Central memory CD8-positive, alpha-beta T cell (primary cell): ENCODE measurements around the gene ASZ1.

Experiments used
- ATAC-seq: fragments of 150-1000 bp; cut with Tn5 transposase; replicated peaks from 2 replicates; pipeline ENCODE4 v1.10.0; 2022; ENCODE audit warnings: mild to moderate bottlenecking, moderate FRiP score, moderate number of reproducible peaks; ENCODE audit not compliant: poor library complexity, severe bottlenecking; ENCODE audit errors: extremely low read depth
- DNase-seq, 2 donors: peaks; one replicate each; pipeline ENCODE4 v3.0.0; 2021; ENCODE audit warnings: low spot score in 2 of 2
- H3K27ac Mint-ChIP-seq: one replicate; pipeline ENCODE4 v1.8.0; 2022; ENCODE audit warnings: low read depth, mild to moderate bottlenecking, moderate library complexity, mixed read lengths
- H3K27me3 Mint-ChIP-seq: one replicate; pipeline ENCODE4 v1.8.0; 2022; ENCODE audit warnings: mixed read lengths
- H3K36me3 Mint-ChIP-seq: one replicate; pipeline ENCODE4 v1.8.0; 2022; ENCODE audit warnings: mild to moderate bottlenecking, moderate library complexity, mixed read lengths; ENCODE audit not compliant: insufficient read depth
- H3K4me1 Mint-ChIP-seq: one replicate; pipeline ENCODE4 v1.8.0; 2022; ENCODE audit warnings: mixed read lengths
- H3K4me3 Mint-ChIP-seq: one replicate; pipeline ENCODE4 v1.8.0; 2022; ENCODE audit warnings: mild to moderate bottlenecking, moderate library complexity, mixed read lengths
- H3K9me3 Mint-ChIP-seq: one replicate; pipeline ENCODE4 v1.8.0; 2022; ENCODE audit warnings: mixed read lengths

ASZ1 gene

DNA sequence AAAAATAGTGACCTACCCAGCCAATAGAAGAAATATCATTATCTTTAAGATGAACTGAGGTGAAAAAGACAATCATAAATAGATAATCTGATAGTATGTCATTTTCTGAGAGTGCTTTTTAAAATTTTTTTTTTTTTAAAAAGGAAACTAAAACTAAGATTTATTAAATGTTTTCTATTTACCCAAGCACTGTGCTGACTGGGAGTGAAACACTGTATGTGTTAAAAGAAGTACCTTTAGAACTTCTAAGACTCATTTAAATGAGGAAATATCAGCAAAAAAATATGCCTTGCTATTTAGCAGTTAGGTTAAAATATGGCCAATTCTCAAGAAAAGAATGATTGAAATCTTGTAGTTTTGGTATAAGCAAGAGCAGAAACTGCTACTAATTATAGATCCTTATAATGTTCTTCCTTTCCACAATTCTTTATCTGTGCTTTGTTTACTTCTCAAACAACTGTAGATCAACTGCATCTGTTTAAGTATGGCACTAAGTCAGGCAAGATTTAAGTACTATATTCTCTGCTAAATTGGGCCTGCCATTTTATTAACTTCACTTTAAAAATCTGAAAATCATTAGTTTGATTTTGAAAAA lies 64.9 kb downstream of the ASZ1 start:
- no peak overlapping the region for H3K4me3 Mint-ChIP-seq
- peaks cover 13% of the 10 kb centered on the region for H3K9me3 Mint-ChIP-seq
- H3K4me1 Mint-ChIP-seq = no peaks in the 10 kb centered on the region
- no peaks in the 10 kb centered on the region for H3K36me3 Mint-ChIP-seq
- no peaks in the 10 kb centered on the region for H3K27me3 Mint-ChIP-seq
- H3K27ac Mint-ChIP-seq = no peak overlapping the region
- ATAC-seq (no peak), DNase-seq (no peak)

DNA sequence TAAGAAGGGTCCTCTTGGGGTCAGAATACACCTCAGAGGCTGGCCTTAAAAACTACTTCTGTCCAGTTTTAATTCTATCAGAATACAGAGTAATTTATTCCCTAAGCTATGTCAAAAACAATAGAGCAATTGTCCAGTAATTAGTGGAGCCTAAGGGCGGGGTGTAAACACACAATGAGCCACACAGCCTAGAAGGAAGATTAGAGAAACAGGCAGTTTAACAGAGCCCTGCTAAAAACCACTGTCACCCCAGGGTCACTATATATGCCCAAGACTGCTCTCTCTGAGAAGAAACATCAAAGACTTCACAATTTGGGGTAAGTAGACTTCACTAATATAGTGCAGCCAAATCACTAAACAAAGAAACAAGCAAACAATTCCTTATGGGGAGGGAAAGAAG lies 77.3 kb downstream of the ASZ1 start:
- Mint-ChIP-seq H3K36me3 (no peaks in the 10 kb centered on the region), H3K4me1 (no peaks in the 10 kb centered on the region), H3K4me3 (no peak overlapping the region), H3K9me3 (no peaks in the 10 kb centered on the region), H3K27me3 (peaks cover 21% of the 10 kb centered on the region), H3K27ac (no peak overlapping the region)
- DNase-seq = no peak
- ATAC-seq = no peak

DNA sequence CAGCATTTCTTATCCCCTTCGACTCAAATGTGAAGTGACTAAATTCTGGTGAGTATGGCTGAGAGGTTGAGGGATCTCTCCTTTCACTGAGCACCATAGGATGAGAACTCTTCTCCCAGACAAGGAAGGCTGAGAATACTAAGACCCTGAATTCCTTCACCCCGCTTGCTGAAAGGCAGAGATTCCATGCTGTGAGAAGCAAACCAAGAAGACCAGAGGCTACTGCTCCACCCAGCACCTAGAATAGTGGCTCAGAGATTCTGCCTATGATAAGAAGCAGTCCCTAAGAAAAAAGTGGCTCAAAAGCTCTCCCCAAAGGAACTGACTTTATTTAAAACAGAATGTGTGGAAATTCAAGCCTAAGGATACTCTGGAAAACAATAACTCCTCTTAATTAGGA lies 77.7 kb downstream of the ASZ1 start:
- Mint-ChIP-seq H3K27me3 (peaks cover 21% of the 10 kb centered on the region), H3K4me3 (no peak overlapping the region), H3K36me3 (no peaks in the 10 kb centered on the region), H3K27ac (no peak overlapping the region), H3K9me3 (no peaks in the 10 kb centered on the region), H3K4me1 (no peaks in the 10 kb centered on the region)
- ATAC-seq = no peak
- DNase-seq = no peak

DNA sequence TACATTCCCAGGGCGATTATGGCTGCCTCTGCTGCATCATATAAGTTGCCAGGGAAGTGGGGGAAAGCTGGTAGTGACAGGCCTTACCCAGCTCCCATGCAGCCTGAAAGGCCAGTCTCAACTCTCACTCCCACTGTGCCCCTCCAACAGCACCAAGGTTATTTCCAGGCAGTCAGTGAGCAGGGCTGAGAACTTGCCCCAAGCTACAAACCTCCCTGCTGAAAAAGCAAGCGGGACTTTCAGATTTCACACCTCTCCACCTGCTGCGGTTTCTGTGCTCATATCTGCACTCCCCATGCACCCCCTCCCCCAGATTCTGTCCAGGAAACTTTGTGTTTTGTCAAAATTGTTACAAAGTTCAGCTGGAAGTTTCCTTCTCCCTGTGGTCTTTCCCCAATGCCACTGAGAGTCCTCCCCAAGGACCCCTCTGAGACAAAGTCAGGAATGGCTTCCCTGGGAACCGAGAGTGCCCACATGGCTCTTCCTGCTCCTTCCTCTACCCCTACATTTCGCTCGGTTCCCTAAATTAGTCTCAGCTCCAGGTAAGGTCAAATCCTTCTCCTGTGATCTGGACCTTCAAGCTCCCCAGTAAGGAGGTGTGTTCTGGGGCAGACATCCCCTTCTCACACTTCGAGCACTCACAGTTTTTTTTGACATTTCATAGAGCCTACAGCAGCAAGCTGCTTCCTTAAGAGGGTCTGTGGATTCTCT lies 79.2 kb downstream of the ASZ1 start:
- DNase-seq (no peak), ATAC-seq (no peak)
- Mint-ChIP-seq H3K27me3 (peaks cover 21% of the 10 kb centered on the region), H3K36me3 (no peaks in the 10 kb centered on the region), H3K9me3 (no peaks in the 10 kb centered on the region), H3K4me1 (no peaks in the 10 kb centered on the region), H3K27ac (no peak overlapping the region), H3K4me3 (no peak overlapping the region)

DNA sequence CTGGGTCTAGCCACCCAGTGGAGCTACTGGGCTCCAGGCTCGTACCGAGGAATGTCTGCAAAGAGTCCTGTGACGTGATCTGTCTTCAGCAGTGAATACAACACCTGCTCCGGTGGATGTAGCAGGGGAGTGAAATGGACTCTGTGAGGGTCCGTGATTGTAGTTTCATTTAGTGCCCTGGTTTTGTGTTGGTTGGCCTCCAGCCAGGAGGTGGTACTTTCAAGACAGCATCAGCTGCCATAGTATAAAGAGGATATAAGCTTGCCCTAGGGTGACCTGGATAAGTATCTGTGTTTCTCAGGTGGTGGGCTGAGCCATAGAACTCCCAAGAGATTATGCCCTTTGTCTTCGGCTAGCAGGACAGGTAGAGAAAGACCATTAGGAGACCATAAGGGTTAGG lies 79.8 kb downstream of the ASZ1 start:
- Mint-ChIP-seq H3K4me3 (no peak overlapping the region), H3K27me3 (peaks cover 21% of the 10 kb centered on the region), H3K4me1 (no peaks in the 10 kb centered on the region), H3K36me3 (no peaks in the 10 kb centered on the region), H3K27ac (no peak overlapping the region), H3K9me3 (no peaks in the 10 kb centered on the region)
- DNase-seq = no peak
- ATAC-seq = no peak

DNA sequence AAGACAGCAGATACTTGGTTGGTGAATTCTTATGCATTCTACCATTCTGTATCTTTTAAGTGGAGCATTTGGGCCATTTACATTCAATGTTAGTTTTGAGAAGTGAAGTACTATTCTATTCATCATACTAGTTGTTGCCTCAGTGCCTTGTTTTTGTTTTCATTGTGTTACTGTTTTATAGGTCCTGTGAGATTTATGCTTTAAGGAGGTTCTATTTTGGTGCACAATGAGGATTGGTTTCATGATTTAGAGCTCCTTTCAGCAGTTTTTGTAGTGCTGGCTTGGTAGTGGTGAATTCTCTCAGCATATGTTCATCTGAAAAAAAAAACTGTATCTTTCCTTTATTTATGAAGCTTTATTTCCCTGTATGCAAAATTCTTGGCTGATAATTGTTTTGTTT lies 81.1 kb downstream of the ASZ1 start:
- no peak overlapping the region for H3K27ac Mint-ChIP-seq

DNA sequence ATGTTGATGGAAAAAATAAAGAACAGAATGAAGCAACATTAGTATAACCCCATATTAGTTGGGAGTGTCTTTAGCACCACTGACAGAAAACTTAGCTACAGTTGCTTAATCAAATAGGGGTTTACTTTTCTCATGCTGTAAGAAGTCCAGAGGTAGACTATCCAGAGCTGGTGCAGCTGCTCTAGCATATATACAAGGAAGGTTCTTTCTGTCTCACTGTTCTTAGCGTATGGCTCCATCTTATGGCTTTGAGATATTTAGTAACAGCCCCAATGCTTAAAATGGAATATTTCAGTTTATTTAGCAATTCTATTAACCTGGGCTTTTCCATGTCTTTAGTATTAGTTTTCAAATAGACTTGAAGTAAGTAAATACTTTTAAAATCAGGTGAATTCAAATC lies 89.3 kb downstream of the ASZ1 start:
- Mint-ChIP-seq H3K9me3 (no peaks in the 10 kb centered on the region), H3K27ac (no peak overlapping the region), H3K4me1 (no peaks in the 10 kb centered on the region), H3K36me3 (no peaks in the 10 kb centered on the region), H3K4me3 (no peak overlapping the region), H3K27me3 (no peaks in the 10 kb centered on the region)
- ATAC-seq = no peak
- DNase-seq = no peak

More for the DNA sequence above, 81.1 kb downstream of the ASZ1 start:
- Mint-ChIP-seq H3K36me3 (no peaks in the 10 kb centered on the region), H3K4me3 (no peak overlapping the region), H3K27me3 (peaks cover 21% of the 10 kb centered on the region), H3K9me3 (no peaks in the 10 kb centered on the region), H3K4me1 (no peaks in the 10 kb centered on the region)
- no peak for ATAC-seq
- no peak for DNase-seq

DNA sequence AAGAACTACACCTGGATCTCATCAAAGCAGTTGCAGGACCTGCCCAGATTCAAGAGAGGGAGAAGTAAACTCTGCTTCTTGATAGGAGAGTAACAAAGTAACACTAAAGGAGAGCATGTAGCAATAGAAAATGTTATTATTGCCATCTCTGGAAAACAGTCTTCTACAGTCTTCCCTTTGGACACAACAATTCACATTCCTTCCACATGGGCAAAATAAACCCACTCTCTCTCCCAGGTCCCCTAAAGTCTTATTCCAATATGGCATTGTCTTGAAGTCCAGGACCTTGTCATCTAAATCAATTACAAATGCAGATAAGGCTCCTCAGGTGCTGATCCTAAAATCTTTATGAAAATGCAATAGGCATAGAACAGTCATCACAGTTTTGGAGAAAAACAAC lies 94.1 kb downstream of the ASZ1 start:
- H3K9me3 Mint-ChIP-seq = no peaks in the 10 kb centered on the region
- no peak overlapping the region for H3K4me3 Mint-ChIP-seq
- no peaks in the 10 kb centered on the region for H3K27me3 Mint-ChIP-seq
- ATAC-seq (no peak), DNase-seq (no peak)
- no peak overlapping the region for H3K27ac Mint-ChIP-seq
- H3K4me1 Mint-ChIP-seq = no peaks in the 10 kb centered on the region
- H3K36me3 Mint-ChIP-seq = no peaks in the 10 kb centered on the region

DNA sequence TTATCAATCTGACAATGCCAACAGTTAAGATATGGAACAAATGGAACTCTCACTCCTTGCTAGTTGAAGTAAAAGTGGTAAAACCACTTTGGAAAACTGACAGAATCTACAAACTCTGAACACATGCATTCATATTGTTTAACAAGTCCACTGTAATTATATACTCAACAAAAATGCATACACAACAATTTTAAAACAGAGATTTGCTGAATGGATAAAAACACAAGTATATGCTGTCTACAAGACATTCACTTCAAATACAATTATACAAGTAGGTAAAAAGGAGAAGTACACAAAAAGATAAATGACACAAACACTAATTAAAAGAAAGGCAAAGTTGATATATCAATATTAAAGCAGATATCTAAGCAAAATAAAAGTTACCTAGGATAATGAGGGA lies 95.3 kb downstream of the ASZ1 start:
- Mint-ChIP-seq H3K36me3 (no peaks in the 10 kb centered on the region), H3K9me3 (no peaks in the 10 kb centered on the region), H3K4me1 (no peaks in the 10 kb centered on the region), H3K27me3 (no peaks in the 10 kb centered on the region), H3K4me3 (no peak overlapping the region), H3K27ac (no peak overlapping the region)
- DNase-seq (no peak), ATAC-seq (no peak)

DNA sequence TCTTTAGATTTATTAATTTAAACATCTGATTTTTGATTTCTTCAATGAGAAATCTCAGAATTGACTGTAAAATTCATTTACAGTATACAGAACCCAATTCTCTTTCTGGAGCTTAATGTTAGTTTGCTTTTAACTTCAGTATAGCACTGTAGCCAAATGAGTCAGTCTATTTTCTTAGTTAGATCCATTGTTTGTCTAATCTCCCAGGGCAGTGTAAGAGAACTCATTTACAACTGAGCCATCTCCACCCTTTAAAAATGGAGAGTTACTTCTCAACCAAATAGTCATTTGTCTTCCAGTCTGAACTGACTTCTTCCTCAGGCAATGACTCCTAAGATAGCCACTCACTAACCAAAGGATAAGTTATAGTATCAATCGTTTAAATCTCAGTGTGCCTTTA lies 101.5 kb downstream of the ASZ1 start:
- Mint-ChIP-seq H3K9me3 (no peaks in the 10 kb centered on the region), H3K36me3 (no peaks in the 10 kb centered on the region), H3K4me3 (no peak overlapping the region), H3K4me1 (peaks cover 3% of the 10 kb centered on the region), H3K27ac (no peak overlapping the region), H3K27me3 (peaks cover 62% of the 10 kb centered on the region)
- no peak for DNase-seq
- ATAC-seq = no peak

DNA sequence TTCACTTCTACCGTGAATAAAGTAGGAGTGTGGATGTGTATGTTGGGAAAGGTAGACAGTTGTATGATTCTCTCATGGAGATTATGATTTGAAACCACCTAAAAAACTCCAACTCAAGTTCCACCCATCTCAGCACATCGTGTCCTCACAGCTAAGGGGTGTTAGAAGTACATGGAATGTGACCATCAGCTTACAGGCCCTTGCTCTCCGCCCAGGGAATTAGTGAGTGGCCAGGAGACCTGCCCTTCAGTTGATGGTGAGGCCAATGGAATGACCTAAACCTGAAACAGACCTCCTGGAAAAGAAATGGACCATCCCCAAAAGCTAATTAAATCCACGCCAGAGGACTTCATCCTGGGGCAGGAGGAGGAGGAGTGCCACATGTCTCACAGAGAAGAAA lies 102.3 kb downstream of the ASZ1 start:
- H3K4me3 Mint-ChIP-seq = no peak overlapping the region
- ATAC-seq (no peak), DNase-seq (no peak)
- peaks cover 3% of the 10 kb centered on the region for H3K4me1 Mint-ChIP-seq
- H3K27me3 Mint-ChIP-seq = peaks cover 71% of the 10 kb centered on the region
- no peak overlapping the region for H3K27ac Mint-ChIP-seq
- no peaks in the 10 kb centered on the region for H3K36me3 Mint-ChIP-seq
- H3K9me3 Mint-ChIP-seq = no peaks in the 10 kb centered on the region

DNA sequence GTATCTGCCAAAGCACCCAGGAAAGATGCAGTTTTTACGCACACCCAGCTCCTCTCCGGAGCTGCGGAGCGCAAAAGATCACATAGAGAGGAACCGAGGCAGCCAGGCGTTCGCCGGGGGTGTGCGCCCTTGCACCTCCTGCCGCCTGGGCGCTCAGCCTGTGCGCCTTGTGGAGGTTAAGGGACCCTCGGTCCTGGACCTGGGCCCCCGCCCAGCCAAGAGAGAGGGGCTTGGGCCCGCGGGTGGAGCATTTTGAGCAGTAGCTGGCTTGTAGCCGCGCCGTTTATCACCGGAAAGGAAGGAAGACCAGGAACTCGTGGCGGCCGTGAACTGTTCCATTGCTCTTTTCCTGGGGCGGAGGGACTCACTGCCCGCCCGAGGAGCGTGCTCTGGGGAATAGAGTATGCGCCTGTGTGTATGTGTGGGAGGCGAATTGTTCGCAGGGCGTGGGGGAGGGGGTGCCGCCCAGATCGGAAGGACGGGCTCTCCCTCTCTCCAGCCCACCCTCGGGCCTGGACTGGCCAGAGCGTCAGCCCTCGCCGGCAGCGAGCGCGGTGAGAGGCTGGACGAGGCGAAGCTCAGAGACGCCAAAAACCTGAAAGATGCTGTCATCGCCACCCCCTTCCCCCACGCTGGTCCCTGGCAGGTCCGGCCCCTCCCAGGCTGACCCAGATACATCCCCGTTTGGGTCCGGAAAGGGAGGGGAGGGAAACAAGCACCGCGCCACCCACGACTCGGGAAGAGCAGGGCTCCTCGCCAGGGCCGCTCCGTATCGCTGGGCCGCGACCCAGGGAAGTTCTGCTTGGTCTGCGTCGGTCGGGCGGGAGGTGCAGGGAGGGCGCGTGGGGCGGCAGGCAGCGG lies 103.2 kb downstream of the ASZ1 start:
- peaks cover 3% of the 10 kb centered on the region for H3K4me1 Mint-ChIP-seq
- DNase-seq (no peak), ATAC-seq (no peak)
- H3K27me3 Mint-ChIP-seq = peaks cover 74% of the 10 kb centered on the region
- no peak overlapping the region for H3K27ac Mint-ChIP-seq
- H3K4me3 Mint-ChIP-seq = no peak overlapping the region
- no peaks in the 10 kb centered on the region for H3K36me3 Mint-ChIP-seq
- H3K9me3 Mint-ChIP-seq = no peaks in the 10 kb centered on the region
